GM12878 (cell line): Measurements from ENCODE around the gene VDR.

Source experiments
- EP300 ChIP-seq, 2 experiments: fragments of 150-350 bp in 1 of 2; IDR thresholded peaks; 2 replicates each; pipeline ENCODE4 v1.6.1; 2011 to 2012; ENCODE audit warnings: low read depth in 2 of 2, low read length in 2 of 2, borderline replicate concordance in 1 of 2, improper control_type of control experiment in 1 of 2, inconsistent platforms in 1 of 2; ENCODE audit not compliant: control insufficient read depth in 1 of 2
- HCFC1 ChIP-seq: fragments of 150-350 bp; IDR thresholded peaks from 2 replicates; pipeline ENCODE4 v1.6.1; 2014; ENCODE audit warnings: low read length
- HDGF ChIP-seq: fragments of 450-650 bp; IDR thresholded peaks from 2 replicates; pipeline ENCODE4 v1.6.1; 2016; ENCODE audit warnings: antibody characterized with exemption
- NFYB ChIP-seq: IDR thresholded peaks from 2 replicates; pipeline ENCODE4 v1.6.1; 2011; ENCODE audit warnings: low read depth, mild to moderate bottlenecking, low read length, improper control_type of control experiment, moderate library complexity; ENCODE audit not compliant: insufficient read depth
- POLR2A ChIP-seq: IDR thresholded peaks from 2 replicates; pipeline ENCODE4 v1.6.1; 2011; ENCODE audit warnings: low read depth, mild to moderate bottlenecking, low read length
- SIX5 ChIP-seq: IDR thresholded peaks from 2 replicates; pipeline ENCODE4 v1.6.1; 2011; ENCODE audit warnings: mild to moderate bottlenecking, low read depth, low read length, moderate library complexity; ENCODE audit not compliant: severe bottlenecking
- SP1 ChIP-seq: IDR thresholded peaks from one replicate; pipeline ENCODE4 v1.6.1; 2011; ENCODE audit warnings: low read depth, low read length

DNA sequence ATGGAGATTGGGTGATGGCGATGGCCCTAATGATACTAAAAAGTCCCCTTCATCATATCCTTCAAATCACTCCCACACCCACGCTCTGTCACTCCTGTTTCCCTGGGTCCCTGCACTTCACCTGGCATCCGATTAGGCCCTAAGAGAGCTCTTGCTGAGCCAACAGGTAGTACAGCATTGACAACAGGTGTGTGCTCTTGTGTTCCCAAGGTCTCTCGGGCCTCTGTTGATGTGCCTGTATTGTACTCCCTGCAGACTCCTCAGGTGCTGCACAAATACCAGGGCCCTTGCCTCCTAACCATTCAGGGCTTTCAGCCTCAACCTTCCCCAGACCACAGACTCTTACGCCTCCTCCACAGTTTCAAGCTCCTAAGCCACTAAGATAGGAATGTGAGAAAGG is 25.8 kb upstream of the VDR start:
- TF ChIP-seq EP300 (IDR thresholded peaks at IDR 0.05; ENCODE audit: borderline replicate concordance in 1 of 2, control insufficient read depth in 1 of 2, low read depth in 2 of 2, low read length in 2 of 2): no peak
- TF ChIP-seq POLR2A: no peak
- no peak for TF ChIP-seq SP1
- no peak for TF ChIP-seq NFYB
- TF ChIP-seq HCFC1: no peak
- TF ChIP-seq HDGF: no peak
- no peak for TF ChIP-seq SIX5
